ENCODE measurements around the gene KCNN4. TPM values are rescaled to one million over a fixed set of nuclear protein-coding genes. Genes with fewer than 3 reads are reported as not detected.

Gene KCNN4
- total RNA-seq, 1 donor from 2014 or later, result not detected

- Histone ChIP-seq H3K4me3 (no peak overlapping the region), H3K79me2 (ENCODE audit: low read depth) (peaks cover 2% of the 10 kb centered on the region), H3K9me3 (ENCODE audit: low read depth) (no peaks in the 10 kb centered on the region), H3K4me1 (peaks cover 4% of the 10 kb centered on the region), H3K9ac (no peak overlapping the region), H3K27me3 (no peaks in the 10 kb centered on the region), H3F3A (ENCODE audit: low read depth) (peaks cover 6% of the 10 kb centered on the region), H3K36me3 (no peaks in the 10 kb centered on the region), H3K27ac (no peak overlapping the region), H3K4me2 (no peak overlapping the region), H4K20me1 (ENCODE audit: low read depth) (no peaks in the 10 kb centered on the region), H2AFZ (replicated peaks) (no peak overlapping the region)
- H3K4me3 Mint-ChIP-seq, result no peak overlapping the region
- peaks cover 4% of the 10 kb centered on the region for H3K36me3 Mint-ChIP-seq
- H3K27ac Mint-ChIP-seq, result no peak overlapping the region
- H3K4me1 Mint-ChIP-seq, result peaks cover 11% of the 10 kb centered on the region
- no peak for DNase-seq (ENCODE audit: low spot score)
- H3K27me3 Mint-ChIP-seq (ENCODE audit: insufficient read depth, low read depth), result peaks cover 6% of the 10 kb centered on the region
- H3K9me3 Mint-ChIP-seq, result no peaks in the 10 kb centered on the region
- TF ChIP-seq EZH2 (IDR thresholded peaks at IDR 0.05), result no peak
- no peak for TF ChIP-seq CTCF (IDR thresholded peaks at IDR 0.05)
- no peak for TF ChIP-seq EZH2phosphoT487 (IDR thresholded peaks at IDR 0.05)
Measured at GRCh38 chr19:43760941-43761340, 19.8 kb downstream of the KCNN4 start.

- no peak overlapping the region for H3K4me2 ChIP-seq
- no peaks in the 10 kb centered on the region for H3K9me3 ChIP-seq (ENCODE audit: low read depth)
- Mint-ChIP-seq H3K4me1 (peaks cover 13% of the 10 kb centered on the region), H3K27me3 (ENCODE audit: insufficient read depth, low read depth) (peaks cover 9% of the 10 kb centered on the region), H3K27ac (peak overlapping the region; percentile 30), H3K36me3 (peaks cover 4% of the 10 kb centered on the region), H3K4me3 (no peak overlapping the region), H3K9me3 (no peaks in the 10 kb centered on the region)
- no peaks in the 10 kb centered on the region for H4K20me1 ChIP-seq (ENCODE audit: low read depth)
- H3K79me2 ChIP-seq (ENCODE audit: low read depth), result peaks cover 5% of the 10 kb centered on the region
- H3K27ac ChIP-seq, result no peak overlapping the region
- DNase-seq (ENCODE audit: low spot score), result no peak
- no peaks in the 10 kb centered on the region for H3K27me3 ChIP-seq
- peaks cover 12% of the 10 kb centered on the region for H3F3A ChIP-seq (ENCODE audit: low read depth)
- H2AFZ ChIP-seq (replicated peaks), result no peak overlapping the region
- no peak for TF ChIP-seq EZH2phosphoT487 (IDR thresholded peaks at IDR 0.05)
- TF ChIP-seq CTCF (IDR thresholded peaks at IDR 0.05), result peak; percentile 34
- H3K4me1 ChIP-seq, result peaks cover 4% of the 10 kb centered on the region
- H3K9ac ChIP-seq, result no peak overlapping the region
- no peak overlapping the region for H3K4me3 ChIP-seq
- H3K36me3 ChIP-seq, result no peaks in the 10 kb centered on the region
Measured at GRCh38 chr19:43759515-43759914, 21.3 kb downstream of the KCNN4 start.

- Histone ChIP-seq H4K20me1 (ENCODE audit: low read depth) (no peaks in the 10 kb centered on the region), H3K27me3 (no peaks in the 10 kb centered on the region), H3K4me3 (peak overlapping the region; percentile 66), H2AFZ (replicated peaks) (peak overlapping the region; percentile 37), H3K9me3 (ENCODE audit: low read depth) (no peaks in the 10 kb centered on the region), H3K79me2 (ENCODE audit: low read depth) (peaks cover 30% of the 10 kb centered on the region), H3F3A (ENCODE audit: low read depth) (peaks cover 12% of the 10 kb centered on the region), H3K4me2 (peak overlapping the region; percentile 80), H3K27ac (no peak overlapping the region), H3K4me1 (peaks cover 4% of the 10 kb centered on the region), H3K36me3 (no peaks in the 10 kb centered on the region), H3K9ac (no peak overlapping the region)
- peak; percentile 77 for DNase-seq (ENCODE audit: low spot score)
- peaks cover 17% of the 10 kb centered on the region for H3K36me3 Mint-ChIP-seq
- H3K4me3 Mint-ChIP-seq, result peak overlapping the region; percentile 98
- H3K4me1 Mint-ChIP-seq, result peaks cover 20% of the 10 kb centered on the region
- H3K27me3 Mint-ChIP-seq (ENCODE audit: insufficient read depth, low read depth), result peaks cover 5% of the 10 kb centered on the region
- H3K9me3 Mint-ChIP-seq, result no peaks in the 10 kb centered on the region
- peak overlapping the region; percentile 91 for H3K27ac Mint-ChIP-seq
- TF ChIP-seq EZH2 (IDR thresholded peaks at IDR 0.05) (no peak), EZH2phosphoT487 (IDR thresholded peaks at IDR 0.05) (no peak), CTCF (IDR thresholded peaks at IDR 0.05) (no peak)
Measured at GRCh38 chr19:43755256-43755801, 25.4 kb downstream of the KCNN4 start.

All from neural progenitor cell (in vitro differentiated cells).